Neuronal stem cell (in vitro differentiated cells): ENCODE data around the gene SARS1.

Source experiments
- DNase-seq: peaks from one replicate; pipeline ENCODE4 v3.0.0-alpha.2; 2013; ENCODE audit warnings: low spot score
- H2AFZ ChIP-seq: one replicate; pipeline ENCODE4 v1.6.1; 2013; ENCODE audit warnings: mild to moderate bottlenecking, low read length, inconsistent platforms
- H2AK5ac ChIP-seq: 2 replicates; pipeline ENCODE4 v1.6.1; 2013; ENCODE audit warnings: low read depth, mild to moderate bottlenecking, inconsistent platforms, low read length, moderate library complexity, mixed read lengths
- H2BK120ac ChIP-seq: 2 replicates; pipeline ENCODE4 v1.6.1; 2013; ENCODE audit warnings: low read depth, mild to moderate bottlenecking, inconsistent platforms, low read length, moderate library complexity, mixed read lengths
- H2BK12ac ChIP-seq: one replicate; pipeline ENCODE4 v1.6.1; 2013; ENCODE audit warnings: low read length, inconsistent platforms
- H2BK15ac ChIP-seq: 2 replicates; pipeline ENCODE4 v1.6.1; 2013; ENCODE audit warnings: mild to moderate bottlenecking, low read length, inconsistent platforms, mixed read lengths
- H2BK5ac ChIP-seq: one replicate; pipeline ENCODE4 v1.6.1; 2013; ENCODE audit warnings: inconsistent platforms, mild to moderate bottlenecking, low read length, moderate library complexity
- H3K14ac ChIP-seq: one replicate; pipeline ENCODE4 v1.6.1; 2013; ENCODE audit warnings: low read length, inconsistent platforms
- H3K18ac ChIP-seq: 2 replicates; pipeline ENCODE4 v1.6.1; 2013; ENCODE audit warnings: low read length, inconsistent platforms
- H3K23ac ChIP-seq: 2 replicates; pipeline ENCODE4 v1.6.1; 2013; ENCODE audit warnings: low read depth, mild to moderate bottlenecking, mixed read lengths, low read length, inconsistent platforms; ENCODE audit not compliant: poor library complexity
- H3K27ac ChIP-seq: replicated peaks from 3 replicates; pipeline ENCODE4 v1.5.1; 2013; ENCODE audit warnings: low read length, inconsistent platforms
- H3K27me3 ChIP-seq, 3 experiments: 2 replicates each; pipeline ENCODE4 v1.6.1; 2013; ENCODE audit warnings: low read length in 3 of 3, mild to moderate bottlenecking in 2 of 3, inconsistent platforms in 1 of 3, low read depth in 1 of 3, mixed read lengths in 1 of 3, moderate library complexity in 1 of 3; ENCODE audit not compliant: control insufficient read depth in 3 of 3, insufficient read depth in 3 of 3
- H3K36me3 ChIP-seq, 2 donors: replicated peaks in 1 of 2; 2 replicates each; pipeline ENCODE4 v1.6.1; 2013; ENCODE audit warnings: low read length in 2 of 2; ENCODE audit not compliant: control insufficient read depth in 2 of 2, insufficient read depth in 2 of 2
- H3K4ac ChIP-seq: 2 replicates; pipeline ENCODE4 v1.6.1; 2013; ENCODE audit warnings: inconsistent platforms, mild to moderate bottlenecking, low read length, moderate library complexity
- H3K4me1 ChIP-seq, 2 donors: 1 replicate in 1 of 2; 2 replicates in 1 of 2; pipeline ENCODE4 v1.6.1; 2013; ENCODE audit warnings: low read length in 2 of 2, low read depth in 1 of 2; ENCODE audit not compliant: control insufficient read depth in 2 of 2, insufficient read depth in 1 of 2
- H3K4me2 ChIP-seq: one replicate; pipeline ENCODE4 v1.6.1; 2013; ENCODE audit warnings: mild to moderate bottlenecking, low read length, inconsistent platforms; ENCODE audit not compliant: insufficient read depth, poor library complexity, severe bottlenecking
- H3K4me3 ChIP-seq, 2 donors: 2 replicates each; pipeline ENCODE4 v1.5.1; 2013; ENCODE audit warnings: low read length in 2 of 2, mild to moderate bottlenecking in 2 of 2, inconsistent platforms in 1 of 2, moderate library complexity in 1 of 2
- H3K79me1 ChIP-seq: one replicate; pipeline ENCODE4 v1.6.1; 2013; ENCODE audit warnings: low read depth, mild to moderate bottlenecking, inconsistent platforms, low read length, moderate library complexity
- H3K9ac ChIP-seq: one replicate; pipeline ENCODE4 v1.6.1; 2013; ENCODE audit warnings: mild to moderate bottlenecking, low read depth, low read length, inconsistent platforms; ENCODE audit not compliant: poor library complexity
- H3K9me3 ChIP-seq, 2 donors: replicated peaks in 1 of 2; 2 replicates each; pipeline versions ENCODE3 to v1.6.1; 2013; ENCODE audit warnings: low read length in 2 of 2, mild to moderate bottlenecking in 2 of 2, inconsistent platforms in 1 of 2, low read depth in 1 of 2, mixed read lengths in 1 of 2, moderate library complexity in 1 of 2; ENCODE audit not compliant: control insufficient read depth in 2 of 2, insufficient read depth in 1 of 2
- H4K8ac ChIP-seq: one replicate; pipeline ENCODE4 v1.6.1; 2013; ENCODE audit warnings: low read depth, mild to moderate bottlenecking, inconsistent platforms, low read length, moderate library complexity
- H4K91ac ChIP-seq: one replicate; pipeline ENCODE4 v1.6.1; 2013; ENCODE audit warnings: low read length, low read depth, mild to moderate bottlenecking, inconsistent platforms; ENCODE audit not compliant: poor library complexity
- whole genome bisulfite sequencing, 2 donors: extraction: QIAGEN DNeasy Blood & Tissue Kit; methylation state at CpG; one replicate each; pipeline ENCODE4 v1.1.7; 2013; ENCODE audit warnings: missing lambda C conversion rate in 2 of 2, mixed read lengths in 1 of 2; ENCODE audit not compliant: insufficient read length in 2 of 2, insufficient replicate concordance in 1 of 2; ENCODE audit errors: extremely low coverage in 2 of 2; 5-methylcytosine and 5-hydroxymethylcytosine counted together

Gene SARS1

DNA sequence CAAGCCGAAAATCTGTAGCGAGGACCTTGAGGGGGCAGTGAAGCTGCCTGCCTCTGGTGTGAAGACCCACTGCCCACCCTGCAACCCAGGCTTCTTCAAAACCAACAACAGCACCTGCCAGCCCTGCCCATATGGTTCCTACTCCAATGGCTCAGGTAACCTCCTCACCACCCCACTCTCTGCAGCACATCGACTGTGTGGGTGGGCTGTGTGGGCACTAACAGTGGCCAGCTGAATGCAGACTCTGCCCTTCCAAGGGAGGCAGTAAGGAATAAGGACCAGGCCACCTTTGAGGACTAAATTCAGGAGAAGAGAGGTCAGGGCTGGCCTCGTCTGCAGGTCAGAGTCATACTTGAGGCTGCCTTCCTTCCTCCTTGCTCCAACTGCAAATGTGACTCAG is 25.5 kb upstream of the SARS1 start:
- Histone ChIP-seq H3K4ac (no peak overlapping the region), H2BK5ac (no peak overlapping the region), H4K91ac (no peak overlapping the region), H3K23ac (no peak overlapping the region), H3K9me3 (no peaks in the 10 kb centered on the region), H3K27ac (no peak overlapping the region), H3K9ac (no peak overlapping the region), H2AK5ac (peak overlapping the region; percentile 20), H3K14ac (peak overlapping the region; percentile 91), H3K79me1 (no peaks in the 10 kb centered on the region), H3K4me3 (peak overlapping the region in 1 of 2 donors; percentile 19), H2BK12ac (no peak overlapping the region), H3K4me2 (no peak overlapping the region), H3K27me3 (peaks cover 0 to 2% (median 0%) of the 10 kb centered on the region in 3 experiments), H2AFZ (no peak overlapping the region), H3K36me3 (no peaks in the 10 kb centered on the region), H4K8ac (no peak overlapping the region), H3K18ac (peak overlapping the region; percentile 52), H3K4me1 (peaks cover 8 to 11% of the 10 kb centered on the region in 2 donors), H2BK120ac (no peak overlapping the region), H2BK15ac (no peak overlapping the region)
- no CpG with 5 or more reads among the region's 4 CpGs for WGBS, 2 donors
- no peak for DNase-seq

DNA sequence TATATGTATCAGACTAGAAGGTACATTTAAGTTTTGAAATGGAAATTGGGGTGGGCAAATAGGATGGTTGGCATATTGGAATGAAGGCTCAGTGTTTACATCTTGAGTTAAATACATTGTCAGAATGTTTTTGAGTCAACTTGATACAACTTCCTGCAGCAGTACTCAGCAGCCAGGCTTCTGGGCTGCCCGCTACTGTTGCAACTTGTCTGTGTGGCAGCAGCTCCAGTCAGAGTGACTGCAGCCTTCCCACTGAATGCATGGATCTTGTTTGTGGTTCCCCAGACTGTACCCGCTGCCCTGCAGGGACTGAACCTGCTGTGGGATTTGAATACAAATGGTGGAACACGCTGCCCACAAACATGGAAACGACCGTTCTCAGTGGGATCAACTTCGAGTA is 24.9 kb upstream of the SARS1 start:
- no peak for DNase-seq
- Histone ChIP-seq H3K4ac (no peak overlapping the region), H3K27ac (no peak overlapping the region), H2AFZ (no peak overlapping the region), H3K23ac (no peak overlapping the region), H3K27me3 (peaks cover 0 to 2% (median 0%) of the 10 kb centered on the region in 3 experiments), H3K4me1 (peaks cover 8 to 11% of the 10 kb centered on the region in 2 donors), H3K4me3 (no peak overlapping the region), H4K8ac (no peak overlapping the region), H2BK12ac (no peak overlapping the region), H2BK15ac (no peak overlapping the region), H3K9ac (no peak overlapping the region), H3K79me1 (no peaks in the 10 kb centered on the region), H3K9me3 (no peaks in the 10 kb centered on the region), H3K18ac (peak overlapping the region; percentile 29), H2BK120ac (no peak overlapping the region), H3K14ac (no peak overlapping the region), H2BK5ac (no peak overlapping the region), H3K4me2 (no peak overlapping the region), H4K91ac (no peak overlapping the region), H3K36me3 (no peaks in the 10 kb centered on the region), H2AK5ac (no peak overlapping the region)
- WGBS, 2 donors, result no CpG with 5 or more reads among the region's 6 CpGs

DNA sequence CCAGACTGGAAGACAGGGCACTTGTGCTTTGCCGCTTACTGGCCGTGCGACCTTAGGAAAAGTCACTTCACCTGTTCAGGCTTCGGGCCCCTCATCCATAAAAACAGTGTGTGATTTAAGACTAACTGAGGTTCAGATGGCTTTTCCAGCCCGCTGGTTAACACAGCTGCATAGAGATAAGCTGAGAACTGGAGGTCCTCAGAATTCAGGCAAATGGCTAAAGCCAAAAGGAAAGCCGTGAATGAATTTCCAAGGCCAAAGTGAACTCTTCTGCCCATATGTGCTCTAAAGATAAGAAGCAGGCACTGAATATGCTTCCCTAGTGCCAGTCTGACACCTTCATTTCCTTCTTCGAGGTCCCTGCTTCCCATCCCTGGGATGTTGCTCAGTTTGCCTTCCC is 23.5 kb upstream of the SARS1 start:
- WGBS, 2 donors, result no CpG with 5 or more reads among the region's 7 CpGs
- no peak overlapping the region for H3K4ac ChIP-seq
- no peak for DNase-seq

DNA sequence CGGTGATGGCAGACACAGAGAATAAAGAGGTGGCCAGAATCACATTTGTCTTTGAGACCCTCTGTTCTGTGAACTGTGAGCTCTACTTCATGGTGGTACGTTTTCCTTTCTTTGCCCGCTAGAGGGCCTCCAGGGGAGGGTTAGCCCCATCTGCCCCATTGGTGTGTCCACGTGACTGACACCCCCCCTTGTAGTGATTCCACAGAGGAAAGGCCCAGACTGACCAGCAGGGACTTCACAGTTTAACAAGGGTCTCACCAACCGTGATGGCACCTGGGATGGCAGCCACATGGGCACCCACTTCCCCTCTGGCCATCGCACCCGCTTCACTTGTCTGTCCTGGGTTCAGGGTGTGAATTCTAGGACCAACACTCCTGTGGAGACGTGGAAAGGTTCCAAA is 22.3 kb upstream of the SARS1 start:
- Histone ChIP-seq H4K8ac (no peak overlapping the region), H2AK5ac (peak overlapping the region; percentile 6), H2BK120ac (no peak overlapping the region), H2AFZ (no peak overlapping the region), H3K4ac (no peak overlapping the region), H4K91ac (peak overlapping the region; percentile 50), H3K4me2 (no peak overlapping the region), H3K23ac (no peak overlapping the region), H3K9ac (no peak overlapping the region), H3K18ac (peak overlapping the region; percentile 81), H3K4me1 (peaks cover 4 to 7% of the 10 kb centered on the region in 2 donors), H3K36me3 (no peaks in the 10 kb centered on the region), H3K14ac (no peak overlapping the region), H3K4me3 (no peak overlapping the region), H2BK5ac (no peak overlapping the region), H3K79me1 (no peaks in the 10 kb centered on the region), H3K27me3 (peaks cover 0 to 2% (median 0%) of the 10 kb centered on the region in 3 experiments), H3K9me3 (no peaks in the 10 kb centered on the region), H2BK15ac (no peak overlapping the region), H3K27ac (no peak overlapping the region), H2BK12ac (peak overlapping the region; percentile 46)
- WGBS, 2 donors, result no CpG with 5 or more reads among the region's 8 CpGs
- no peak for DNase-seq

More for the DNA sequence above, 23.5 kb upstream of the SARS1 start:
- Histone ChIP-seq H3K9me3 (no peaks in the 10 kb centered on the region), H2BK120ac (no peak overlapping the region), H2AFZ (no peak overlapping the region), H4K8ac (no peak overlapping the region), H3K23ac (no peak overlapping the region), H2AK5ac (no peak overlapping the region), H3K27ac (no peak overlapping the region), H3K14ac (no peak overlapping the region), H3K36me3 (no peaks in the 10 kb centered on the region), H3K18ac (no peak overlapping the region), H3K4me3 (no peak overlapping the region), H3K27me3 (peaks cover 0 to 2% (median 0%) of the 10 kb centered on the region in 3 experiments), H2BK5ac (no peak overlapping the region), H2BK15ac (no peak overlapping the region), H4K91ac (no peak overlapping the region), H3K9ac (no peak overlapping the region), H3K79me1 (no peaks in the 10 kb centered on the region), H2BK12ac (no peak overlapping the region), H3K4me1 (peaks cover 8 to 11% of the 10 kb centered on the region in 2 donors), H3K4me2 (no peak overlapping the region)
